Peyer's patch (tissue), 4 donors: ENCODE data around the gene SLC41A2. TPM values are rescaled to one million over a fixed set of nuclear protein-coding genes. Genes with fewer than 3 reads are reported as not detected.

ENCODE experiments used
- DNase-seq, 3 donors: peaks; one replicate each; pipeline ENCODE4 v3.0.0-alpha.2; 2017 to 2019
- H3K27ac ChIP-seq, 4 donors: fragments of 200-600 bp; sonication (generic); one replicate each; pipeline ENCODE4 v1.5.1; 2016 to 2019
- H3K27me3 ChIP-seq, 2 donors: fragments of 200-600 bp; sonication (generic); one replicate each; pipeline ENCODE4 v1.5.1; 2019
- H3K36me3 ChIP-seq, 3 donors: fragments of 200-600 bp; sonication (generic); one replicate each; pipeline ENCODE4 v1.5.1; 2016 to 2019
- H3K4me1 ChIP-seq, 4 donors: fragments of 200-600 bp; sonication (generic); one replicate each; pipeline ENCODE4 v1.5.1; 2016 to 2019
- H3K4me3 ChIP-seq, 4 donors: fragments of 200-600 bp; sonication (generic); 1 replicate in 3 of 4; 2 replicates in 1 of 4; pipeline ENCODE4 v1.5.1; 2016 to 2019; ENCODE audit warnings: mild to moderate bottlenecking in 1 of 4
- H3K9me3 ChIP-seq, 4 donors: fragments of 200-600 bp; sonication (generic); one replicate each; pipeline ENCODE4 v1.5.1; 2016 to 2019; ENCODE audit warnings: mild to moderate bottlenecking in 1 of 4
- CTCF ChIP-seq, 6 experiments: fragments of 450-650 bp in 4 of 6; fragments of 200-600 bp in 2 of 6; sonication (generic) in 1 of 6; IDR thresholded peaks; one replicate each; pipeline ENCODE4 v1.5.1; 2017 to 2019; ENCODE audit warnings: antibody characterized with exemption in 6 of 6, mild to moderate bottlenecking in 3 of 6, moderate library complexity in 1 of 6
- POLR2A ChIP-seq, 2 donors: fragments of 450-650 bp; IDR thresholded peaks; one replicate each; pipeline ENCODE4 v1.5.1; 2017; ENCODE audit warnings: antibody characterized with exemption in 2 of 2, mild to moderate bottlenecking in 2 of 2, moderate library complexity in 2 of 2
- total RNA-seq, 4 donors: library from RNA; depleted of rRNA; stranded (reverse); fragments of >200 nt; gene quantifications; one replicate each; pipeline ENCODE4 v1.1.0, GENCODE V29; 2016

Gene SLC41A2
- total RNA-seq, 4 donors from 2014 or later = 11.6 to 178 (median 114) TPM

GRCh38 chr12:104933128-104933527 lies 25.0 kb downstream of the SLC41A2 start:
- Histone ChIP-seq H3K9me3 (no peaks in the 10 kb centered on the region), H3K4me3 (no peak overlapping the region)

GRCh38 chr12:104930388-104931326 lies 27.4 kb downstream of the SLC41A2 start:
- no peak overlapping the region for H3K27ac ChIP-seq
- H3K4me3 ChIP-seq = no peak overlapping the region
- no peaks in the 10 kb centered on the region for H3K9me3 ChIP-seq
- no peaks in the 10 kb centered on the region for H3K36me3 ChIP-seq
- DNase-seq = no peak
- no peaks in the 10 kb centered on the region for H3K4me1 ChIP-seq
- H3K27me3 ChIP-seq = no peaks in the 10 kb centered on the region
- TF ChIP-seq POLR2A (IDR thresholded peaks at IDR 0.05) (no peak), CTCF (IDR thresholded peaks at IDR 0.05) (no peak)

More at GRCh38 chr12:104933128-104933527, 25.0 kb downstream of the SLC41A2 start:
- no peak overlapping the region for H3K27ac ChIP-seq
- H3K27me3 ChIP-seq = no peaks in the 10 kb centered on the region
- H3K36me3 ChIP-seq = no peaks in the 10 kb centered on the region
- no peak for TF ChIP-seq POLR2A (IDR thresholded peaks at IDR 0.05)
- no peak for TF ChIP-seq CTCF (IDR thresholded peaks at IDR 0.05)
- no peaks in the 10 kb centered on the region for H3K4me1 ChIP-seq
- DNase-seq = no peak

- Histone ChIP-seq H3K4me3 (no peak overlapping the region), H3K4me1 (no peaks in the 10 kb centered on the region), H3K27me3 (no peaks in the 10 kb centered on the region), H3K27ac (no peak overlapping the region), H3K36me3 (no peaks in the 10 kb centered on the region), H3K9me3 (no peaks in the 10 kb centered on the region)
- no peak for DNase-seq
- no peak for TF ChIP-seq POLR2A (IDR thresholded peaks at IDR 0.05)
- no peak for TF ChIP-seq CTCF (IDR thresholded peaks at IDR 0.05)
Measured at GRCh38 chr12:104929977-104930376, 28.1 kb downstream of the SLC41A2 start.

DNA sequence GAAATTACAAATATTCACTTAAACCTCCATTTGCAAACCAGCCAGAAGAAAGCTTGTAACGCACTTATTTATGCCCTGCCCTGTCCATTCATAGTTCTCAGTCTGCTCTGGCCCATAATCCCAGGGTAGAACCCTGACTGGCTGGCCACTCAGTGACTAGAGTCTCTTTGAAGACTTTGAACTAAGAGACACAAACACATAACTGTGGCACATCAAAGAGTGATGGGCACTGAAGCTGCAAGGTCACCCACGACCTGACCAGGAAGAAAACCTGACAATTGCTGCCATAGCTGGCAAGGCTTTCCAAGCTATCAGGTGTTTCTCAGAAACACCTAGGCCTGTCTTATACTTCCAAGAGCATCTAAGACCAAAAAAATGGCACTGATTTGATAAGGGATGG lies 28.7 kb downstream of the SLC41A2 start:
- TF ChIP-seq POLR2A (IDR thresholded peaks at IDR 0.05) (no peak), CTCF (IDR thresholded peaks at IDR 0.05) (no peak)
- H3K27ac ChIP-seq = no peak overlapping the region
- no peak for DNase-seq
- no peaks in the 10 kb centered on the region for H3K27me3 ChIP-seq
- H3K4me1 ChIP-seq = no peaks in the 10 kb centered on the region
- H3K9me3 ChIP-seq = no peaks in the 10 kb centered on the region
- no peaks in the 10 kb centered on the region for H3K36me3 ChIP-seq
- no peak overlapping the region for H3K4me3 ChIP-seq

DNA sequence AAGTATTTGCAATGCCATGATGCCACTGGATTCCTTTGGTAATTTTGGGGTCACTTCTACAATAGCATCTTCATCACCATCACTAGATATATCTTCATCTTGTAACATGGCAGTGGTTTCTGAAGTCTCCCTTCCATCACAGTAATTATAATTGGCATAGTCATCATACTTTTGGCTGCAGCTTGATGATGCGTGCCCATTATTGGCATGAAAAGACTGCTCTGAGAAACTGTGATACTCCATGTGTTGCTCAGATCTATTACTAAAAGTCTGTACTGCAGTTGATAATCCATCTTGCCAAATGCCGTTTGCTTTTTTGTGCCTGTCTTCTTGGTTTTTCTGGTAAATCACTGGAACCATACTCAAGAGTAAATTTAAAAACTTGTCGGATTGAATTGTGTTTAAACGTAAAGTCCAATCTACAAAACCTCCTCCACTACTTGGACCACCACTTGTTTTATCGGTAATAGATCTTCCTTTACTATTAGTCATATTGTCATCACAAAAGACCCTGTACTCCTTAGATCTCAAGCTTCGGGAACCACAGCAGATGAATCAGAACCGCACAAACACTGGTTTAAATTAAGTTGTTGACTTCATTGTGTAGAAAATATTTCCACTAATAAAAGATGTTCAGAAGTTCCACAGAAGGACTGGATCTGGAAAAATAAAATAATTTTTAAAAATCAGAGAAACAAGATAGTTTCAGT lies 29.9 kb downstream of the SLC41A2 start:
- no peak overlapping the region for H3K4me3 ChIP-seq
- no peak overlapping the region for H3K27ac ChIP-seq
- no peaks in the 10 kb centered on the region for H3K9me3 ChIP-seq
- H3K4me1 ChIP-seq = no peaks in the 10 kb centered on the region
- no peak for TF ChIP-seq CTCF (IDR thresholded peaks at IDR 0.05)
- no peak for TF ChIP-seq POLR2A (IDR thresholded peaks at IDR 0.05)
- H3K27me3 ChIP-seq = no peaks in the 10 kb centered on the region
- no peak for DNase-seq
- no peaks in the 10 kb centered on the region for H3K36me3 ChIP-seq
